Amniotic stem cell (primary cell): ENCODE measurements around the gene ADAMTS9.

Source experiments
- DNase-seq: peaks from one replicate; lab custom pipeline; 2025; lab: John Stamatoyannopoulos, UW

ADAMTS9 gene

DNA sequence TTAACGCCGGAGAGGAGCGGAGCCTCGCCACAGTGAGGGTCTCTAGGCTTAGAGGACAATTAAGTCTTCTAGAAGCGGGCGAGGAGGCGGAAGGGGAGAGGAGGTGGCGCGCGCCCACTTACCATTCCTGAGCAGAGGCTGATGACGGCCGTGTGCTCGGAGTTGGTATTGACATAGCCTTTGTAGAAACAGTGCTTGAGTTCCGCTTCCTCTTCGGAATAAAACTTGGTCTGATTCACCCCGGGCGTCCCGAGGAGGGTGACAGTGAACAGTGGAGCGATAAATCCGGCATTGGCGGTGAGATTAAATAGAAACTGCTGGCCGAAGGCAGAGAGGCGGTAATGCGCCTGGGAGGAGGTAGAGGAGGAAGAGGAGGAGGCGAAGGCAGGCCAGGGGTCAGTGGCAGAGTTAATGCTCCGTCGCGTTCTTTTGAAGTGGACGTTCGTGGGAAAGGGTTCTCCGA is 1.3 kb downstream of the ADAMTS9 start:
- DNase-seq = no peak

DNA sequence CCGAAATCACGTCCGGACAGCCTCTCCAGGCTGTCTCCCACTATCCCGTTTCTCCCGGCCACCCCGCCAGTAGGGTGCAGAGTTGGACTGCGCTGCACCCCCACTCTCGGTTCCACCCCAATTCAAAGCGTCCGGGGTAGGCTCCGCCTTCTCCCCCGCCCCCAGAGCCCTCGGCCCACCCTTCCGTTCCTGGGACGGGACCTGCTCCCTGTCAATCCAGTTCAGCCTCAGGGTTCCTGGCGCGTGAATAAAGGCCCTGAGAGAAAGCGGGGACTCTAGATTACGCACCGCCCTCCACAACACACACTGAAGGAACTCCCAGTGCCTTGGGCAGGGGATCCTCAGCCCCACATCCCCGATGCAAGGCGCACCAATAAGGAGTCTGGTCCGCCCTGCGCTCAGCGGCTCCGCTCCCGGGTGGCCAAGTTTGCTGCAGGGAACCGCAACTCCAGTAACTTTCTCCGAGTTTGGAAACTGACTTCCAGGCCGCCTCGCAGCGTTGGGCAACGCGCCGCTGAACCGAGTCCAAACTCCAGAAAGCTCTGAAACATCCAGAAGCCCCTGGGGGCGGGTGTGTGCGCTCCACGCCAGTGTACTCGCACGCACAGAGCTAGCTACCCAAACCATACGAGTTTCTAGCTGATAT is 1.9 kb downstream of the ADAMTS9 start:
- peak; percentile 85 for DNase-seq

DNA sequence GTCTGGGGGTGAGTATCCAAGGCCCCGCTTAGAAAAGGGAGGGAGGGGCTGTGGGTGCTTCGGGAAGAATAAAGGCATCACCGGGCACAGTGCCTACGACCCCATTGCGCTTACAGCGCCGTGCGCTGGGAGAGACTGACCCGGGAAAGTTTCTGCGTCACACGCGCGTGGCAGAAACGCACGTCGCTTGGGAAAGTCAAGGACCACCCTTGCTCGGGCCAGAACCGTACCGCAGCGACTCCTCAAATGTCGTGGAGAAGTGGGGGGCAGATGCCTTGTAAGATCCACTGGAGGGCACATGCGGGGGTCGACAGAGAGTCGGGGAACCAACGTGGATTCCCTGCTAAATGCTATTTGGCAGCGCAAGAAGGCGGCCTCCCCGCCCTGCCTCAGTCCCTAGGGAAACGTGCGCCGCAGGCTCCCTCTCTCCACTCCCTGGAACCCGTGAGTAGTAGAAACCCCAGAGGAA is 2.4 kb downstream of the ADAMTS9 start:
- DNase-seq = no peak

DNA sequence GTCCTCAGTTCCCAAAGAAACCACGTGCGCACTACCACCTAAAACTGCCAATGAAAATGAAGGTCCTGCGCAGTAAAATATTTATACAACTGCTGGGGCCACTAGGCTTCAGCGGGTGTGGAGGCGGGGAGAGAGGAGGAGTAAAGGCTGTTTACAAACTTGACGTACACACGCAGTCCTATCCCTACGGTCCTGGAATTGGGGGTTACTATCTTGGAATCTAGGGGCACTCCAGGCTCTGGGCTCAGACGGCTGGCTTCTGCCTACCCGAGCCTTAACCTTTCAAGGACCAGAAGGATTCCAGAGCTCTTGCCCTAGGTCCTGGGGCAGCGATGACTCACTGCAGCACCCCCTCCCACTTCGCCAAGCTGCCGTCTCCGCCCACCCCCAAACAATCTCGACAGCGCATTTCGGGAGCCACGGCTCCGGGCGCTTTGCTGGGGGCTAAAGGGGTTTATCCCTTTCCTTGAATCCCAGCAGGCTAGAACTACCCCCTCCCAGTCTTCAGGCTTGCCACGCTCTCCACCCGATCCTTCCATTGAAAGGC is 3.0 kb downstream of the ADAMTS9 start:
- DNase-seq = no peak

DNA sequence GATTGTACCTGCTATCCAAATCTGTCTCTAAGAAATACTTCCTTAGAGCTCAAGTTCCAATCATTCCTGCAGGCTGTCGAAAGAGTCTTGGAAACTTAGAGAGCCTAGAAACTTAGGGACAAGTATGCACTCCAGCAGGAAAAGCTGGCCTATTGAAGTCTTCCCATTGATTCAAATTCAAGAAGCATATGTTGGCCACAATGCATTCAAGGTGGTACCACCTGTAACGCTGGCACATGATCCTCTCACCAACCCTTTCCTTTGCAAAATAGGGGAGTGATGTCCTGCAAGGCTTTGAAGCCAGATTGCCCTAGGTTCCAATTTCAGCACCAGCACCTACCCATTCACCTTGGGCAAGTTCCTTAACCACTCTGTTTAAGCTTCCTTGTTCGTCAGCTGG is 6.0 kb downstream of the ADAMTS9 start:
- no peak for DNase-seq

DNA sequence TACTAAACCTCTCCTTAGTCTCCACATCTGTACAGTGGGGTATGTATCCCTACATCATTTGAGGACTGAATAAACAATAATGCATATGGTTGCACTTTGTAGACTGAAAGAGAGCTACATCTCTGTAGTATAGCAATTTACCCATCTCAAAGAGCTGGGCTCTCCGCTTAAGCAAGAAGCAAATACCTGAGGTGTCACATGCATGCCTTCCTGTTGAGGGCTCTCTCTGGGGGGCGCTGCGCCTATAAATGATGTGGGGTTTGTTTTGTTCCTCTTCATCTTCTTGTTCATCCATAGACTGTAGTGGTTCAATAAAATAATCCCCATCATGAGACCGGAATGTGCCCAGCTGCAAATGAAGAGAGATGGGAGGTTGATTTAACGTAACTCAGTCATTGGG is 6.8 kb downstream of the ADAMTS9 start:
- DNase-seq = no peak

DNA sequence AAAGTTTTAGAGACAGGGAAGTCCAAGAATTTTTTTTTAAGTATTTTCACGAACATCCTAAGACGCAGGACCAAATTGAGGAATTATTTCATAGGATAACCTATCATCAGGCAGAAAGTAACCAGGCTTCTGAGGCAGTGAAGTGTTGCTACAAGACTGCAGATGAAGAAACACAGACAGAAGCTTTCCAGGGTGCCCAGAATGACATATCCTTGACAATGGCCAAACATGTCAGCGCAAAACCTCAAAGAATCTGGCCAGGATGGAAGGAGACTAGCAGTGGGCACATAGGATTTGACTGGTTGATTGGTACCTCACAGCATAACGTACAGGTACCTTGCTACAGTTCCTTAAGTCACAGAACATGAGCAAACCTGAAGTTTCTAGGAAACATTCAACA is 7.5 kb downstream of the ADAMTS9 start:
- DNase-seq = no peak

DNA sequence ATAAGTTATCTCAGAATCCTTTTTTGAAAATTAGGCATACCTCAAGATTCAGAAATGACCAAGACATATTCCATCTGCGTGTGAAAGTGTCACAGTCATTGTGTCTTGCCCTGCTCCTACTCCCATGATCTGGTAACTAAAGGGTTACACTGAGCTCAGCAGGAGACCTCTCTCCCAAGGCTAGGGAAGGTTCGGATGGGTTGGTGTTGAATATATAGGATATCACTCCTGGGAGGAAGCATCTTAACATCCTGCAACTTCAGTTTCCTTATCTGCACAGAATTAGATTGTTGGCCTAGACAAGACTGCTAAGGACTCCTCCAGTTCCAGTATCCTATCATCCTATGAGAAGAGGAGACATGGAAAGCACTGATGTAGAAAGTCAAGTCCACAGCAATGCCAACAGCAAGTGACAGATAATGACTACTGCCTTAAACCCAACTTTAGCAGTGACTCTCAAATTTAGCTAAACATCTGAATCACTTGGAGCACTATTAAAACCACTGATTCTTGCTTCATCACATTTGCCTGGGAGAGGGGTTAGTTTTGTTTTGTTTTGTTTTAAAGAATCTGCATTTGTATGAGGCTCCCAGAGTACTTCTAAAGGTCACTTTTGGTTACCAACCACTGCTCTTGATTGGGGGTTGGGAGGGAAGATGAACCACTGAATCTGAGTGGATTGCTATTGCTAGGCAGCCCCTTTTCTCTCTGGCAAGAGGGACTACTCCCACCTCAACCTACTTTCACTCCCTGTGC is 9.7 kb downstream of the ADAMTS9 start:
- DNase-seq = no peak

DNA sequence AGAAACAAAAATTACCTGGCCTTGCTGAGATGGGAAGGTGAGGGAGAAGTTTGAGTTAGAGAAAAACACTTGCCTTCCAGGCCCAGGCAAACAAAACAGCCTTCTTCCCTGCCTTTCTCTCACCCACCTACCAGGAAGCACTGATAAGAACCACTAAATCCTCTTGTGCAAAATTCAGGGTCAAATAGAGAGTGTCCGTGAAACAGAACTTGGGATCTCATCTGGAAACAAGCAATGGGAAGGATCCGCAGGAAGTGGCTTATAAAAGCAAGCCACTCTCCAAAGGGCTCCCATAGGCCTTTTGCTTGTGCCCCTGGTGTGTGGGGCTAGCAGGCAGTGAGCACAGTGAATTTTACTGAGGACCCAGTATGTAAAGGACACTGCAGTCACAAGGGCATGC is 11.0 kb downstream of the ADAMTS9 start:
- no peak for DNase-seq

DNA sequence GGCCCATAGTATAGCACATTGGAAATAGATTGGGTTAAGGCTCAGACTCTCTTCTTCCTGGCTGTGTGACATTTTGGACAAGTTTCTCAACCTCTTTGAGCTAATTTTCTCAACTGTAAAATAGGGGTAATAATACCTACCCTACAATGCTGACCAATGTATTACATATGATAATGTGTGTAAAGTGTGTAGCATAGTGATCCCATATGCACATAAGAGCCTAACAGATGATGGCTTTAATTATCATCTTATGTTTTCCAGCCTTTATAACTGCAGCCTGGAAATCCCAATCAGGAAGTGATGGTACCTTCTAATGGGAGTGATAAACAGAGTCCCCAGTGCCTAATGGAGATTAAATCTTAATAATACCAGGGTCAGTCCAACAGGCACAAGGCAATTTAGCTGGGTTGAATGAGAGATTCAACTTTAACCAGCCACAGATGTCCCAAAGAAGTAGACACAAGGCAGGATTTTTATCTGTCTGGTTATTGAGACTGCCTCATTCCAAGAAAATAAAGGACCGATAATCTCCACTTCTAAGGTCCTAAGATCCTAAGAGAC is 12.0 kb downstream of the ADAMTS9 start:
- DNase-seq = no peak

DNA sequence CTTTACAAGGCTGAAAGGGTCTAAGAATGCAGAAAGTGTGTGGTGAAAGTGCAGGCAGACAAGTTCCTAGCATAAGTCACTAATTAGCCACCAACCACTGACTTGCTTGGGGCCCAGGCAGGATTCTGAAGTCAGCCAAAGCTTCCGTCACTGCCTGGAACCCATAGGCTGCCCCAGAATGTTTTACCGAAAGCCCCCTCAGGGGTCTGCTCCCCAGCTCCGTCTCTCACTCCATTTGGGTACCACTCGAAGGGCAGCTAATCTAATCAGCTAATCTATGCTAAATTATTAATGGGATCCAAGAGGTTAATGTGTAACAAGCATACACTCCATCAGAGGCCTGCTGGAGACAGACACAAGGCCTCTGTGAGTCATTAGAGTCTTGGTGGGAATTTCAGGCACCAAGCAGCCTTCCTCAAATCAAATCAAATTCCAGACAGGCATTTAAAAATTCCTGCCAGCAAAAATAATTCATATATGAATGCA is 13.2 kb downstream of the ADAMTS9 start:
- no peak for DNase-seq

DNA sequence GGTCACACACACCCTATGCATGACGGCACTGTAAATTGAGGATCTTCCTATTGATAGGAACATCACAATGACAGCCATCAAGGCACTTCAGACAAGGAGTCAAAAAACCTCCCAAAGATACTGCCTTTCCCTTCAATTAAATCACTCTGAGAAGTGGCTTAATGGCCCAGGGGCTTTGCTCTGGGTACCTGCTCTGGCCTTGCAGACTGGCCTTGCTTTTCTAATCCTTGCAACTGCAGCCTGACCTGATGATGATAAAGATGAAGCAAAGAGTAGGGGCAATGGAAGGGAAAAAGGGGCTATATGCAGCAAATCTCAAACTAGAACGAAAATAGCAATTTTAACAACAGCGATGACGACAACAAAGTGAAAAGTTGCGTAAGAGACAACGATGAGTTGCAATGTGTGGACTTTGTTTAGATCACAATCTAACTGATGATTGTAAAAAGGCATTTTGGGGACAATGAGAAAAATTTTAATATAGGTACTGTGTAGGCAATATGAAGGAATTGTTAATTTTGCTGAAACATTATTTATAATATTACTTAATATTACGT is 14.6 kb downstream of the ADAMTS9 start:
- no peak for DNase-seq

DNA sequence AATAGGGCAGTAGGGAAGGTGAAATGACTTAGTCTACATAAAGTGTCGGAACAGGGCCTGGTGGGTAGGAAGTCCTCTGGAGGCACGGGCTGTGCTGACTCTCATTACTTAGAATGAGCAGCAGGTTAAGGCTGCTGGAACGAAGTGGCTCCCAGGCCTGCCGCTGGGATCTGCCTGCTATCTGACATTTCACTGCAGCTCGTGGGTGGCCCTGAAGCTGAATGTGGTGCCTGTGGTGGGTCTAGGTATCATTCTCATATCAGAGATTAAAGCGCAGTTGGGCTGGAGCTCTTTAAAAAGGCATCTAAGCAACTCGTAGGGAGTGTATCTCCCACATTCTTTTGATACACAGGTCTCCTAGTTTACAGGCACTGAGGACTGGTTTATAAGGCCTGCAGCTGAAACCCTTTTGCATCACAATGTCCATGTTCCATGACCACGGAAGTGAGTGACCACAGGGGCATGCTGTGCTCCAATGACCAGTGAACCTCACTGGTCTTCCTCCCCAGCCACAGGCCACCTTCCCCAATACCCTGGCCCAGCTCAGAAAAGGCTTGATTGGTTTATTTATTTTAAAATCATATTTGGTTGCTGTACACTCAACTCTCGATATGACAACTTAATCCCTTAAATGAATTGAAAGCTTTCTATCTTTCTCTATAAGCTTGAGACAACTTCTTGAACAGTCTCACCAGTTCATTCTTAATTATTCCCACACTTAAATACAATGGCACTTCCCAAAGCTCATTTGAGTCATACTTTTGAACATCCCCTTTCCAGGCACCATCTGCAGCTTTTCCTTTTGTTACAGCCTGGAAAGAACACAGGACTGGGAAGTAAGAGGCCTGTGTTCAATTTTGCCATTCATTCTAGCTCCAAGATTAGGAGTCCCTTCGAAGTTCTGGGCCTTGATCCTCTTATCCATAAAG is 19.0 kb downstream of the ADAMTS9 start:
- no peak for DNase-seq

DNA sequence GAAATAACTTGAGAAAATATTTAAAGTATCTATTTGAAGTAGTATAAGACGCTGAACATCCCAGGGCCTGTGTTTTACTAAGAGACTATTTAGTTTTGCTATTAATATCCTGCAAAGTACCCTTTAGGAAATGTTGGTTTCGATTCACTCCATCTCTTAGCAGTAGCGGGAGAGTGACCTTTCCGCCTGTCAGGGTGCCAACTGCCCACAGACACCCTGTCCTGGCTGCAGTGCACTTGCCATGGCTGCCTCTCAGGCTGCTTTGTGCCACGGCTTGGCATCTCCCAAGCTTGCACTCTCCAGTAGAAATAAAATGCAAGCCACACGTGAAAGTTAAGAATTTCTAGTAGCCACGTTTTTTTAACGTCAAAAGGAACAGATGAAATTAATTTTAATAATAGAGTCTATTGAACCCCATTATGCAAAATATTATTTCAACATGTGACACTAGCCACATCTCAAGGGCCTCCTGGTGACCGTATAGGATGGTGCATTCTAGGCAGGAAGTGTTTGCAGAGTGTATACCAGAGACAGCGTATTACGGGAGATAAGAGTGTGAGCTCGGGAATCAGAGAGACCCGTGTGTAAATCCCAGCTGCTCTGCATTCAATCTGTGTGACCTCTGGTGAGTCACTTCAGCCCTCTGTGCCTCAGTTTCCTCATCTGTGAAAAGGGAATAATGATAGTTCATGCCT is 19.8 kb downstream of the ADAMTS9 start:
- no peak for DNase-seq

DNA sequence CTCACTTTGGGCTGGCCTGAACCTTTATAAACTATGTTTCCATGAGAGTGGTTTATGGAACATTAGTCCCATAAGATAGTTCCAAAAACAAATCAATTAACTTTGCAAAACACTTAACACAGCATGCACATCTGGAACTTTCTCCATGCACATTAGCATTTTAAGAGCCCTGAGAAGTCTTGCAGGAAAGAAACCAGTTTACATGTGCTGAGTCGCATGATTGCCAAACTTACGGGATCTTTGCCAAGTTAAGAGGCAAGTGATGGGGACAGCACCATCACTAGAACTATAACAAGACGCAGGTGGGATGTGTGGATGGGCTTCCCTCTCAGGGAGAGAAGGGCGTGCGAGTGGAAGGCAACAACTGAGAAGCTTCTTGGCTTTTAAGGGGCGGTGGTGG is 20.7 kb downstream of the ADAMTS9 start:
- no peak for DNase-seq

DNA sequence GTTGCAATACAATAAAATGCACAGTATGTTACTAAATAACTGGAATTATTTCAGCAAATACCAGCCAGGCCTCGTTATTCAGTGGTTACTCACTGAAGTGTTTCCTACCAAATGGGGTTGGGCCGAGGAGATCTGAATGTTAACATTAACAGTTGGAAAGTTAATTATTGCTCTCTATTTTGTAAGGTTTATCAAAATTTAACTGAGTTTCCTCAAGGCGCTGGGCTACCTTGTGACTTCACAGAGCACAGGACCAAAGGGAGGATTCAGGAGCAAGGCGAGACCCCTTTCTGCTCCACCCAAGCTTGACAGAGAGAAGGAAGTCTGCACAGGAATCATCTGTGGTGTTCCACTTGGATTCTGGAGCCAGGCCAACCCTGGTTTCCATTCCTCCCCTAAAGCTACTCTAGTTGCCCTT is 21.6 kb downstream of the ADAMTS9 start:
- no peak for DNase-seq

DNA sequence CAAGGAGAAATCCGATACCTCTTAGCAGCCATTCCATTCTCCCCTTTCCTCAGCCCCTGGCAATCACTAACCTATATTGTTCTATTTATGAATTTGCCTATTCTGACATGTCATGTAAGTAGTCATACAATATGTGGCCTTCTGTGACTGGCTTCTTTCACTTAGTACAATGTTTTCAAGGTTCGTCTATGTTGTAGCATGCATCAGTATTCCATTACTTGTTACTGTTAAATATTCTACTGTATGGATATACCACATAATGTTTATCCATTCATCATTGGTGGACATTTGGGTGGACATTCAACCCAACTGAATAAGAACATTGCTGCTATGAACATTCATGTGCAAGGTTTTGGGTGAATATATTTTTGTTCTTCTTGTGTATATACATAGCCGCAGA is 23.4 kb downstream of the ADAMTS9 start:
- DNase-seq = no peak

DNA sequence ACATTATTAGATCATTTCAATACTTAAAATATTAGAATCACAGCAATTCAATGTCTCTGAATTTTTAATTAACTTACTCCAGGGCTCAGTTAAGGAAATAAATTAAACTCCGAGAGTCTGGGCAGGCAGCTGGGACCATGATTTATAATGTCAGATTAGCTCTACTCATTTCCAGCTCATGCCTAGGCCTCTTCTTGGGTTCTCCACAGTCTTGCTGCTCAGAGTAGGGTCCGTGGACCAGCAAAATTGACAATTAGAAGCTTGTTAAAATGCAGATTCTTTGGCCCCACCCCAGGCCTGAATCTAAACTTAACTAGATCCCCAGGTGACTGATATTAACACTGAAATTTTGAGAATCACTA is 28.2 kb downstream of the ADAMTS9 start:
- DNase-seq = no peak

DNA sequence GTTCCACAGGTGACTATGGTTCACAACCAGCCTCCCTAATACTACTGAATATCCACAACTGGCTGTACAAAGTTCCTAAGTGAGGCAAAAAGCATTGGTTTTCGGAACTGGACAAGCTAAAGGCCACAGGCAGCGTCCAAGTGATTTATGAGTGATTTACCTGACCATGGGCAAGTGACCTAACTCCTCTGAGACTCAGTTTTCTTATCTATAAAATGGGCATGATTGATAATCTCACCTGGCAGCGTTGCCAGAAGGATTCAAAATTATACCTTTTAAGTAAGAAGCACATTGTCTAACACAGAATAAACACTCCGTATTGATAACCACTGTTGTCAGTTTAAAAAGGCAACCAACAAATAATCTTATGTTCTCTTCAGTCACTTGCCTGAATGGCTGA is 29.8 kb downstream of the ADAMTS9 start:
- no peak for DNase-seq

DNA sequence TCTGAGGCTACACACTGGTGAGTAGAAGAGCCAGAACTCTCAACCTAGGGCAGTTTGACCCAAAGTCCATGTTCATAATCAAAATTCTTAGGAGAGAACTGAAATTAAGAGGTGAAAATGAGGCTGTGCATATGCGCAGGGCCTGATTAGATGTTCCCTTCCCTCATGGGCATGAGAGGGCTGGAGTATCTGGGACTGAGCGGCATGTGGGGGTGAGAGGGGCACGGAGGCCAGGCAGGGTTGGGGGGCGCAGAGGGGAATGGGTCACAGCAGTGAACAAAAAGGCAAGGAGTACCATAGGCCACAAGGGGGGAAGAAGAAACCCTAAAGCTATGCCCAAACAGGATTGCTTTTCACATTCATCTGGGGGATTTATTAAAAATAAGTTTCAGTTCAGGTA is 31.3 kb downstream of the ADAMTS9 start:
- no peak for DNase-seq

DNA sequence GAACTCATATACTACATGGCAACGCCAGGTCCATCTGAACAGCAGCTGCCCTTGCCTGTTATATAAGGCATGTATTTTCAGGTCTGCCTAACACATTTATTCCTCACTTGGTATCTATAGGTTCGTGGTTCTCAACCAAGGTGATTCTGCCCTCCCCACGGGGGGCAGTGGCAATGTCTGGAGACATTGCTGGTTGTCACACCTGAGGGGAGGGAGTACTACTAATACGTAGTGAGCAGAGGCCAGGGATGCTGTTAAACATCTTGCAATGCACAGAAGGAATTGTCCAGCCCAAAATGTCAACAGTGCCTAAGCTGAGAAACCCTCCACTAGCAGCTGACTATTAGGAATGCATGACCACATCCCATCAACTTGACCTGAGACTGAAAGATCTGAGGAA is 32.6 kb downstream of the ADAMTS9 start:
- no peak for DNase-seq
